Neural cell (in vitro differentiated cells): Measurements from ENCODE around the gene NFE2L1. TPM values are rescaled to one million over a fixed set of nuclear protein-coding genes. Genes with fewer than 3 reads are reported as not detected.

Experiments used
- H2AFZ ChIP-seq: fragments of 200-600, 300-800 bp; sonication (generic), shearing (Covaris generic); 2 replicates; pipeline ENCODE4 v1.6.0; 2014; ENCODE audit warnings: low read depth, mild to moderate bottlenecking, antibody characterized with exemption, low read length, moderate library complexity
- H3F3A ChIP-seq: fragments of 200-600 bp; shearing (Covaris generic); 2 replicates; pipeline ENCODE4 v1.6.1; 2016; ENCODE audit warnings: mild to moderate bottlenecking, moderate library complexity, mixed read lengths, antibody characterized with exemption, low read length; ENCODE audit not compliant: insufficient read depth, poor library complexity, severe bottlenecking
- H3K27ac ChIP-seq: fragments of 200-600, 300-800 bp; sonication (generic), shearing (Covaris generic); 2 replicates; pipeline ENCODE4 v1.5.1; 2014; ENCODE audit warnings: mild to moderate bottlenecking, low read length, moderate library complexity
- H3K27me3 ChIP-seq: fragments of 300-800, 200-600 bp; sonication (generic), shearing (Covaris generic); 2 replicates; pipeline ENCODE4 v1.6.0; 2014; ENCODE audit warnings: mild to moderate bottlenecking, low read depth, low read length, moderate library complexity; ENCODE audit not compliant: insufficient read depth
- H3K36me3 ChIP-seq: fragments of 300-800, 200-600 bp; sonication (generic), shearing (Covaris generic); 2 replicates; pipeline ENCODE4 v1.5.1; 2014; ENCODE audit warnings: mild to moderate bottlenecking, antibody characterized with exemption, low read length, moderate library complexity; ENCODE audit not compliant: insufficient read depth
- H3K4me2 ChIP-seq: fragments of 300-800, 200-600 bp; sonication (generic), shearing (Covaris generic); 2 replicates; pipeline ENCODE4 v1.6.0; 2014; ENCODE audit warnings: mild to moderate bottlenecking, low read length
- H3K4me3 ChIP-seq: fragments of 300-800, 200-600 bp; sonication (generic), shearing (Covaris generic); 2 replicates; pipeline ENCODE4 v1.5.1; 2014; ENCODE audit warnings: mild to moderate bottlenecking, low read length, moderate library complexity
- H3K79me2 ChIP-seq: fragments of 200-600 bp; shearing (Covaris generic); replicated peaks from 2 replicates; pipeline ENCODE4 v1.6.0; 2014; ENCODE audit warnings: mild to moderate bottlenecking, low read length, moderate library complexity; ENCODE audit not compliant: insufficient read depth
- H3K9ac ChIP-seq: fragments of 300-800, 200-600 bp; sonication (generic), shearing (Covaris generic); 2 replicates; pipeline ENCODE4 v1.6.1; 2016; ENCODE audit warnings: mild to moderate bottlenecking, low read length, mixed read lengths
- H3K9me2 ChIP-seq: fragments of 200-600 bp; shearing (Covaris generic); 2 replicates; pipeline ENCODE4 v1.6.1; 2016; ENCODE audit warnings: mild to moderate bottlenecking, low read length, mixed read lengths; ENCODE audit not compliant: insufficient read depth
- H3K9me3 ChIP-seq: fragments of 200-600, 300-800 bp; sonication (generic), shearing (Covaris generic); 2 replicates; pipeline ENCODE4 v1.6.1; 2016; ENCODE audit warnings: mild to moderate bottlenecking, mixed run types, low read length, moderate library complexity, mixed read lengths
- H4K20me1 ChIP-seq: fragments of 200-600 bp; shearing (Covaris generic); 2 replicates; pipeline ENCODE4 v1.6.1; 2016; ENCODE audit warnings: mild to moderate bottlenecking, mixed run types; ENCODE audit not compliant: insufficient read depth
- EP300 ChIP-seq: fragments of 450-650 bp; conservative IDR thresholded peaks from 2 replicates; pipeline ENCODE4 v1.6.1; 2014; ENCODE audit warnings: antibody characterized with exemption, mild to moderate bottlenecking, moderate library complexity; ENCODE audit not compliant: poor library complexity, severe bottlenecking
- EZH2 ChIP-seq: fragments of 200-600, 300-800 bp; shearing (Covaris generic), sonication (generic); IDR thresholded peaks from 2 replicates; pipeline ENCODE4 v1.6.1; 2014; ENCODE audit warnings: antibody characterized with exemption, low read length, borderline replicate concordance, mild to moderate bottlenecking; ENCODE audit not compliant: insufficient read depth, poor library complexity, severe bottlenecking
- MXI1 ChIP-seq: fragments of 450-650 bp; conservative IDR thresholded peaks from 2 replicates; pipeline ENCODE4 v1.6.1; 2014; ENCODE audit warnings: antibody characterized with exemption, mild to moderate bottlenecking; ENCODE audit not compliant: poor library complexity, severe bottlenecking
- POLR2AphosphoS5 ChIP-seq: IDR thresholded peaks from 2 replicates; pipeline ENCODE4 v1.6.1; 2012
- RAD21 ChIP-seq: fragments of 450-650 bp; conservative IDR thresholded peaks from 2 replicates; pipeline ENCODE4 v1.6.1; 2014; ENCODE audit warnings: antibody characterized with exemption, mild to moderate bottlenecking, moderate library complexity
- SMC3 ChIP-seq: fragments of 450-650 bp; conservative IDR thresholded peaks from 2 replicates; pipeline ENCODE4 v1.6.1; 2014; ENCODE audit warnings: antibody characterized with exemption, mild to moderate bottlenecking, moderate library complexity; ENCODE audit not compliant: poor library complexity
- TAF1 ChIP-seq: IDR thresholded peaks from 2 replicates; pipeline ENCODE4 v1.6.1; 2012; ENCODE audit warnings: low read depth
- polyA plus RNA-seq: library from polyadenylated mRNA; depleted of rRNA; stranded (reverse); fragments of >200 nt; gene quantifications from 2 replicates; pipeline ENCODE4 v1.2.3, GENCODE V29; 2014
- TF ChIP-seq, protein P1 (sequence below): IDR thresholded peaks from 2 replicates; pipeline ENCODE4 v1.6.1; 2012; ENCODE audit warnings: borderline replicate concordance
- TF ChIP-seq, protein P2 (sequence below): fragments of 450-650 bp; IDR thresholded peaks from 2 replicates; pipeline ENCODE4 v1.5.1; 2014; ENCODE audit warnings: antibody characterized with exemption, mild to moderate bottlenecking, moderate library complexity; ENCODE audit not compliant: poor library complexity, severe bottlenecking

Gene NFE2L1
- polyA plus RNA-seq, 1 donor from 2014 or later = 48.4 TPM

DNA sequence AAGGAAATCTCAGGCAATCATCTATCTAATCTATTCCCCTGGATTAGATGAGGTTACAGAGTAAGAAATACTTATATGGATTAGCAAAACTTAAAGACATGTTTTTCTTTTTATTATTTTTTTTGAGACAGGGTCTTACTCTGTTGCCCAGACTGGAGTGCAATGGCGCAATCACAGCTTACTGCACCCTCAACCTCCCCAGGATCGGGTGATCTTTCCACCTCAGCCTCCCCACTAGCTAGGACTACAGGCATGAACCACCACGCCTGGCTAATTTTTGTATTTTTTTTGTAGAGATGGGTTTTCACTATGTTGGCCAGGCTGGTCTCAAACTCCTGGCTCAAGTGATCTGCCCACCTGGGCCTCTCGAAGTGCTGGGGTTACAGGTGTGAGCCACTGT is 3.3 kb upstream of the NFE2L1 start:
- no peak overlapping the region for H2AFZ ChIP-seq
- H4K20me1 ChIP-seq = no peaks in the 10 kb centered on the region
- peaks cover 23% of the 10 kb centered on the region for H3K79me2 ChIP-seq
- no peaks in the 10 kb centered on the region for H3K9me3 ChIP-seq
- no peaks in the 10 kb centered on the region for H3K9me2 ChIP-seq
- no peak overlapping the region for H3K9ac ChIP-seq
- H3K4me3 ChIP-seq = no peak overlapping the region
- TF ChIP-seq, protein P1, sequence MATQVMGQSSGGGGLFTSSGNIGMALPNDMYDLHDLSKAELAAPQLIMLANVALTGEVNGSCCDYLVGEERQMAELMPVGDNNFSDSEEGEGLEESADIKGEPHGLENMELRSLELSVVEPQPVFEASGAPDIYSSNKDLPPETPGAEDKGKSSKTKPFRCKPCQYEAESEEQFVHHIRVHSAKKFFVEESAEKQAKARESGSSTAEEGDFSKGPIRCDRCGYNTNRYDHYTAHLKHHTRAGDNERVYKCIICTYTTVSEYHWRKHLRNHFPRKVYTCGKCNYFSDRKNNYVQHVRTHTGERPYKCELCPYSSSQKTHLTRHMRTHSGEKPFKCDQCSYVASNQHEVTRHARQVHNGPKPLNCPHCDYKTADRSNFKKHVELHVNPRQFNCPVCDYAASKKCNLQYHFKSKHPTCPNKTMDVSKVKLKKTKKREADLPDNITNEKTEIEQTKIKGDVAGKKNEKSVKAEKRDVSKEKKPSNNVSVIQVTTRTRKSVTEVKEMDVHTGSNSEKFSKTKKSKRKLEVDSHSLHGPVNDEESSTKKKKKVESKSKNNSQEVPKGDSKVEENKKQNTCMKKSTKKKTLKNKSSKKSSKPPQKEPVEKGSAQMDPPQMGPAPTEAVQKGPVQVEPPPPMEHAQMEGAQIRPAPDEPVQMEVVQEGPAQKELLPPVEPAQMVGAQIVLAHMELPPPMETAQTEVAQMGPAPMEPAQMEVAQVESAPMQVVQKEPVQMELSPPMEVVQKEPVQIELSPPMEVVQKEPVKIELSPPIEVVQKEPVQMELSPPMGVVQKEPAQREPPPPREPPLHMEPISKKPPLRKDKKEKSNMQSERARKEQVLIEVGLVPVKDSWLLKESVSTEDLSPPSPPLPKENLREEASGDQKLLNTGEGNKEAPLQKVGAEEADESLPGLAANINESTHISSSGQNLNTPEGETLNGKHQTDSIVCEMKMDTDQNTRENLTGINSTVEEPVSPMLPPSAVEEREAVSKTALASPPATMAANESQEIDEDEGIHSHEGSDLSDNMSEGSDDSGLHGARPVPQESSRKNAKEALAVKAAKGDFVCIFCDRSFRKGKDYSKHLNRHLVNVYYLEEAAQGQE = no peak
- TF ChIP-seq, protein P2, sequence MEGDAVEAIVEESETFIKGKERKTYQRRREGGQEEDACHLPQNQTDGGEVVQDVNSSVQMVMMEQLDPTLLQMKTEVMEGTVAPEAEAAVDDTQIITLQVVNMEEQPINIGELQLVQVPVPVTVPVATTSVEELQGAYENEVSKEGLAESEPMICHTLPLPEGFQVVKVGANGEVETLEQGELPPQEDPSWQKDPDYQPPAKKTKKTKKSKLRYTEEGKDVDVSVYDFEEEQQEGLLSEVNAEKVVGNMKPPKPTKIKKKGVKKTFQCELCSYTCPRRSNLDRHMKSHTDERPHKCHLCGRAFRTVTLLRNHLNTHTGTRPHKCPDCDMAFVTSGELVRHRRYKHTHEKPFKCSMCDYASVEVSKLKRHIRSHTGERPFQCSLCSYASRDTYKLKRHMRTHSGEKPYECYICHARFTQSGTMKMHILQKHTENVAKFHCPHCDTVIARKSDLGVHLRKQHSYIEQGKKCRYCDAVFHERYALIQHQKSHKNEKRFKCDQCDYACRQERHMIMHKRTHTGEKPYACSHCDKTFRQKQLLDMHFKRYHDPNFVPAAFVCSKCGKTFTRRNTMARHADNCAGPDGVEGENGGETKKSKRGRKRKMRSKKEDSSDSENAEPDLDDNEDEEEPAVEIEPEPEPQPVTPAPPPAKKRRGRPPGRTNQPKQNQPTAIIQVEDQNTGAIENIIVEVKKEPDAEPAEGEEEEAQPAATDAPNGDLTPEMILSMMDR = no peak
- no peak for TF ChIP-seq MXI1
- no peak for TF ChIP-seq POLR2AphosphoS5
- no peak for TF ChIP-seq EZH2
- no peak for TF ChIP-seq SMC3
- no peak for TF ChIP-seq RAD21
- no peak for TF ChIP-seq TAF1
- TF ChIP-seq EP300 = no peak
- H3K36me3 ChIP-seq = no peaks in the 10 kb centered on the region
- no peak overlapping the region for H3K27ac ChIP-seq
- H3K27me3 ChIP-seq = no peaks in the 10 kb centered on the region
- H3F3A ChIP-seq = no peaks in the 10 kb centered on the region
- H3K4me2 ChIP-seq = no peak overlapping the region

DNA sequence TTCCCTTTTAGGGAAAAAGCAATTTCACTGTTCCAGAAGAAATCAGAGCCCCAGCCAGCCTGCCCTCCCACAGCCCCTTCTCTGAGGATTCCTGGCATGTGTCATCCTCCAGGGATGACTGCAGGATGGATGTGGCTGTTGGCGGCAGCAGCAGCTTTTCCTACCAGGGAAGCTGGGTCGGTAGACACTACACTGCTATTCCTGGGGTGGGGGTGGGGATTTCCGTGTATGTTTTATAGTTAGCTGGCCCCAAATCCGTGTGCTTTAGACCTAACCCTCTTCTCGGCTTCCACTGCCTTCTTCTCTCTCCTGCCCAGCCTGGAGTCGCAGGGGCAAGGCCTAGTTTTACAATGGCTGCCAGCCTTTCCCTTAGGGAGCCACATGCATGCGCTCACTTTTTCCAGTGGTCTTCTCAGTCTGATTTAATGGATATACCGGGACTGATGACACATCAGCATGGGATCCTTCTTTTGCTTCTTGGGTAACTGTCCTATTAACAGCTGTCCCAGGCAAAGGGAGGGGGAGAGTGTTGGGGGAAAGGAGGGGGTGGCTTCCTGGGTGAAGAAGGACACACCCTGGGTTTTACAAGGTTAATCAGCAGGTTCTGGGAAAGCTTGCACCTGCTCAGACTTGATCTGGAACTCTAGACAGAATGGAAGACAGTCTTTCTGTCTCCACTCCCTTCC is 2.7 kb upstream of the NFE2L1 start:
- Histone ChIP-seq H3K4me2 (no peak overlapping the region), H3K9ac (no peak overlapping the region)

More for the DNA sequence above, 2.7 kb upstream of the NFE2L1 start:
- H2AFZ ChIP-seq = no peak overlapping the region
- H3K4me3 ChIP-seq = no peak overlapping the region
- H4K20me1 ChIP-seq = no peaks in the 10 kb centered on the region
- TF ChIP-seq POLR2AphosphoS5 = no peak
- TF ChIP-seq, protein P2 = no peak
- TF ChIP-seq MXI1 = no peak
- H3K9me3 ChIP-seq = no peaks in the 10 kb centered on the region
- H3K27ac ChIP-seq = no peak overlapping the region
- H3K27me3 ChIP-seq = no peaks in the 10 kb centered on the region
- H3K79me2 ChIP-seq = peaks cover 29% of the 10 kb centered on the region
- H3F3A ChIP-seq = no peaks in the 10 kb centered on the region
- H3K36me3 ChIP-seq = no peaks in the 10 kb centered on the region
- no peaks in the 10 kb centered on the region for H3K9me2 ChIP-seq
